ENCODE data around the gene SYCN. TPM values are rescaled to one million over a fixed set of nuclear protein-coding genes. Genes with fewer than 3 reads are reported as not detected.

The SYCN gene
- total RNA-seq, 3 donors from 2014 or later (not counting 1 experiment from before 2014, with no cell fraction given) = not detected

GRCh38 chr19:39178296-39179006 lies 25.6 kb downstream of the SYCN start:
- ATAC-seq = no peak
- Mint-ChIP-seq H3K9me3 (no peaks in the 10 kb centered on the region), H3K27me3 (ENCODE audit: low read depth in 2 of 2) (no peaks in the 10 kb centered on the region), H3K27ac (no peak overlapping the region), H3K4me3 (no peak overlapping the region), H3K36me3 (no peaks in the 10 kb centered on the region), H3K4me1 (no peaks in the 10 kb centered on the region)
- Histone ChIP-seq H3K36me3 (ENCODE audit: control insufficient read depth, insufficient read depth, low read length) (peaks cover 19% of the 10 kb centered on the region), H3K4me1 (ENCODE audit: control insufficient read depth, insufficient read depth, low read length) (no peaks in the 10 kb centered on the region), H3K9me3 (ENCODE audit: control insufficient read depth, insufficient read depth, low read length) (no peaks in the 10 kb centered on the region), H3K27ac (ENCODE audit: low read length) (no peak overlapping the region), H3K4me3 (ENCODE audit: low read length) (no peak overlapping the region), H3K27me3 (ENCODE audit: control insufficient read depth, insufficient read depth, low read length) (no peaks in the 10 kb centered on the region)
- DNase-seq = no peak
- intact Hi-C loops (cut with micrococcal nuclease) = no loop called here
- TF ChIP-seq, protein P1, sequence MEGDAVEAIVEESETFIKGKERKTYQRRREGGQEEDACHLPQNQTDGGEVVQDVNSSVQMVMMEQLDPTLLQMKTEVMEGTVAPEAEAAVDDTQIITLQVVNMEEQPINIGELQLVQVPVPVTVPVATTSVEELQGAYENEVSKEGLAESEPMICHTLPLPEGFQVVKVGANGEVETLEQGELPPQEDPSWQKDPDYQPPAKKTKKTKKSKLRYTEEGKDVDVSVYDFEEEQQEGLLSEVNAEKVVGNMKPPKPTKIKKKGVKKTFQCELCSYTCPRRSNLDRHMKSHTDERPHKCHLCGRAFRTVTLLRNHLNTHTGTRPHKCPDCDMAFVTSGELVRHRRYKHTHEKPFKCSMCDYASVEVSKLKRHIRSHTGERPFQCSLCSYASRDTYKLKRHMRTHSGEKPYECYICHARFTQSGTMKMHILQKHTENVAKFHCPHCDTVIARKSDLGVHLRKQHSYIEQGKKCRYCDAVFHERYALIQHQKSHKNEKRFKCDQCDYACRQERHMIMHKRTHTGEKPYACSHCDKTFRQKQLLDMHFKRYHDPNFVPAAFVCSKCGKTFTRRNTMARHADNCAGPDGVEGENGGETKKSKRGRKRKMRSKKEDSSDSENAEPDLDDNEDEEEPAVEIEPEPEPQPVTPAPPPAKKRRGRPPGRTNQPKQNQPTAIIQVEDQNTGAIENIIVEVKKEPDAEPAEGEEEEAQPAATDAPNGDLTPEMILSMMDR (IDR thresholded peaks at IDR 0.05) = no peak
- 97% methylated on average over 30 of the region's 30 CpGs for WGBS (ENCODE audit: insufficient coverage)

DNA sequence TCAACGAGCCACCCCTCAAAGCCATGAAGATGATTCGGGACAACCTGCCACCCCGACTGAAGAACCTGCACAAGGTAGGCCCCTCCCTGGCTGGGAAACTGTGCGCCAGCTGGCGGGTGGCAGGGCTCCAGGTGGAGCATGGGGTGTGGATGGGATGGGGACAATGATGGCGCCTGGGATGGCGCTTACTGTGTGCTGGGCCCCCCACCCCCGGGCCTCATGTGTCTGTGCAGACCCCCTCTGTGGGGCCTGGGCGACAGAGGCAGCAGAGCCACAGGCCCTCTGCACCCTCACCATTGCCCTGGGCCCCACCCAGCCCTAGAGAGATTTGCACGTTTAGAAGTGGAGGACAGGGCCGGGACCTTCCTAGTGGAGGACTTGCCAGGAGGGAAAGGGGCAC lies 26.3 kb downstream of the SYCN start:
- TF ChIP-seq, protein P1 (IDR thresholded peaks at IDR 0.05) = no peak
- Histone ChIP-seq H3K4me1 (ENCODE audit: control insufficient read depth, insufficient read depth, low read length) (no peaks in the 10 kb centered on the region), H3K27ac (ENCODE audit: low read length) (no peak overlapping the region), H3K27me3 (ENCODE audit: control insufficient read depth, insufficient read depth, low read length) (no peaks in the 10 kb centered on the region), H3K4me3 (ENCODE audit: low read length) (no peak overlapping the region), H3K36me3 (ENCODE audit: control insufficient read depth, insufficient read depth, low read length) (peaks cover 19% of the 10 kb centered on the region), H3K9me3 (ENCODE audit: control insufficient read depth, insufficient read depth, low read length) (no peaks in the 10 kb centered on the region)
- Mint-ChIP-seq H3K4me3 (no peak overlapping the region), H3K36me3 (no peaks in the 10 kb centered on the region), H3K9me3 (no peaks in the 10 kb centered on the region), H3K27ac (no peak overlapping the region), H3K4me1 (no peaks in the 10 kb centered on the region), H3K27me3 (ENCODE audit: low read depth in 2 of 2) (no peaks in the 10 kb centered on the region)
- no peak for DNase-seq
- intact Hi-C loops (cut with micrococcal nuclease) = no loop called here
- ATAC-seq = no peak
- WGBS (ENCODE audit: insufficient coverage) = 93% methylated on average over 11 of the region's 11 CpGs

- Mint-ChIP-seq H3K27ac (no peak overlapping the region), H3K4me1 (no peaks in the 10 kb centered on the region), H3K9me3 (no peaks in the 10 kb centered on the region), H3K27me3 (ENCODE audit: low read depth in 2 of 2) (no peaks in the 10 kb centered on the region), H3K4me3 (no peak overlapping the region), H3K36me3 (no peaks in the 10 kb centered on the region)
- no peaks in the 10 kb centered on the region for H3K9me3 ChIP-seq (ENCODE audit: control insufficient read depth, insufficient read depth, low read length)
- TF ChIP-seq, protein P1 (IDR thresholded peaks at IDR 0.05) = no peak
- no peak overlapping the region for H3K4me3 ChIP-seq (ENCODE audit: low read length)
- intact Hi-C loops (cut with micrococcal nuclease) = no loop called here
- no peak for DNase-seq
- ATAC-seq = no peak
- H3K27me3 ChIP-seq (ENCODE audit: control insufficient read depth, insufficient read depth, low read length) = no peaks in the 10 kb centered on the region
- H3K27ac ChIP-seq (ENCODE audit: low read length) = no peak overlapping the region
- H3K36me3 ChIP-seq (ENCODE audit: control insufficient read depth, insufficient read depth, low read length) = peaks cover 19% of the 10 kb centered on the region
- no peaks in the 10 kb centered on the region for H3K4me1 ChIP-seq (ENCODE audit: control insufficient read depth, insufficient read depth, low read length)
- whole genome bisulfite sequencing (ENCODE audit: insufficient coverage) = 98% methylated on average over 8 of the region's 10 CpGs
These were observed 26.9 kb downstream of the SYCN start for GRCh38 chr19:39177110-39177699.

All from natural killer cell (primary cell).